ENCODE measurements around the gene CDK8. TPM values are rescaled to one million over a fixed set of nuclear protein-coding genes. Genes with fewer than 3 reads are reported as not detected.

The CDK8 gene
- total RNA-seq, 2 donors from 2014 or later: 9.1 to 11.3 TPM

DNA sequence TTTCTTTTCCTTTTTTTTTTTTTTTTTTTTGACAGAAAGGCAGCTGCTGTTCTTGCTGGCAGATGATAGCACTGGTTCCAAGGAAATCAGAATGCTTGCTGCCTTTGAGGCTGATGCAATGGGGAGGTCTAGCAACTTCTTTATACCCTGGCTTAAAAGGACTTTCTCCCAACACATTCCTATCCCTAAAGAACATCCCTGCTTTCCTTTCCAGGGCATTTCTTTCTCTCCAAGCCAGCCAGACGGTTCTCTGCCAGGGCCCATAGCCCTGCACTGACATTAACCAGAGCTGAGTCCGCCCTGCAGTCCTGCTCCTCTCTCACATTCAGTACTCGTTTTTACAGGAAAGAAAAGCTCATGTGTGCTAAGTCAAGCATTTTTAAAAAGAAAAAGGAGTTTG, 169.7 kb downstream of the CDK8 start:
- H3K4me1 Mint-ChIP-seq: no peaks in the 10 kb centered on the region
- ATAC-seq (no peak), DNase-seq (no peak)
- H3K27ac Mint-ChIP-seq: peak overlapping the region; percentile 41
- no peaks in the 10 kb centered on the region for H3K36me3 Mint-ChIP-seq (ENCODE audit: low read depth)
- peaks cover 26% of the 10 kb centered on the region for H3K27me3 Mint-ChIP-seq
- H3K4me3 Mint-ChIP-seq: no peak overlapping the region
- no peaks in the 10 kb centered on the region for H3K9me3 ChIP-seq (ENCODE audit: control insufficient read depth, low read length, poor library complexity, severe bottlenecking)

DNA sequence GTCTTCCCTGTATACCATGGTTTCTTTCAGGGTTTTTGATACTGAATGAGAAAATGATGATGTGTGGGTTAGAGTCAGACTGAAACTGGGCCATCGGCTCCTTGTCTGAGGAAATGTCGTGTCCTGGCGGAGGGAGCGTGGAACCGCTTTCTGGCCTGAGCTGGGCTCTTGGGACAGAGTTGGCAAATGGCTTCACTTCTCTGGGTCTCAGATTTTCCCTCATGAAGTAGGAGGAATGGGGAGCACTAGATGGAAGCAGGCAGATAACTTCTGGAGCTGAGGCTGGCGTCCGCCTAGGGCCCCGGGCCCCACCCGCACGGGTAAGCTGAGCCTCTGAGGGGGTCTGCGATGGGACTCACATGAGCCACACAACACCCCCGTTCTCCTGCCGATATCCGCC, 170.3 kb downstream of the CDK8 start:
- no peak overlapping the region for H3K27ac Mint-ChIP-seq
- H3K4me1 Mint-ChIP-seq: no peaks in the 10 kb centered on the region
- peaks cover 26% of the 10 kb centered on the region for H3K27me3 Mint-ChIP-seq
- DNase-seq (no peak), ATAC-seq (no peak)
- no peaks in the 10 kb centered on the region for H3K9me3 ChIP-seq (ENCODE audit: control insufficient read depth, low read length, poor library complexity, severe bottlenecking)
- H3K4me3 Mint-ChIP-seq: no peak overlapping the region
- H3K36me3 Mint-ChIP-seq (ENCODE audit: low read depth): no peaks in the 10 kb centered on the region

DNA sequence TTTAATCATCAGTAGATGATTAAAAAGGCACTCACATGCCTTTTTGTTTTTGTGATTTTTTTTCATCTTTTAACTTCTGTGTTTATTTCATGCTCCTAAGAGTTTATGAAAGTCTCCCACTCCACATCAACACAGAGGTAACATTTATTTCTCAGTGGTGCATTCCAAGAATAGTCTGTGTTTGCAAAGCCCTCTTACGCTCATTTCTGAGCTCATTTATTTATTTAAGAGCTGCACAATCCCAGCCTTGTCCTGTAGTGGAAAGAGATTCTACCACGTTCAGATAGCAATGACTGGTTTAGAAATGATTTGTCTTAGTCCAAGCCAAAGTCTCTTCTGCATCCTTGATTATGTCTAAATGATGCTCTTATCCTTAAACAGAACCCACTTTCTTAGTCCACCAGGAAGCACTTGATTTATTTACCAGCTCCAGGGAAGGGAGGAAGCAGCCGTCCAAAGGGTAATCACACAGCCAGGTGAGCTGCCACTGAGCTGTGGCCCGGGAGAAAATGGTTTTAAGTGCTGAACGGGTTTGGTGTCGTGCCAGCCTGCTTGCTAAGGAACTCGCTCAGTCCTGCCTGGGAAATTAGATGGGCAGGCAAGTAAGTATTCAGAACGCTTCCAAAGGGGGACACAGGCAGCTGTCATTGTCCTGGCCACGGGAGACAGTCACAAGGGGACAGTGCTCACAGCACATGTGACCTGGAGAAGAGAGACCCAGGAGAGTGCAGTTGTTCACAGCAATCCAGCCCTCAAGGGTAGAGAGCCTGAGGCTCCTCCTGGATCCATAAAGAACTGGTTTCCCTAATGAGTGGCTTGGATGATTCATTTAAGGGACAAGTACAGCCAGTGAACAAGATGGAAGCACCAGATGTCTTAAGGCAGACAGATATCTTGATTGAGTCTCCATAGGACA, 171.8 kb downstream of the CDK8 start:
- Mint-ChIP-seq H3K4me3 (no peak overlapping the region), H3K4me1 (no peaks in the 10 kb centered on the region), H3K36me3 (ENCODE audit: low read depth) (peaks cover 4% of the 10 kb centered on the region), H3K27ac (no peak overlapping the region), H3K27me3 (peaks cover 26% of the 10 kb centered on the region)
- no peaks in the 10 kb centered on the region for H3K9me3 ChIP-seq (ENCODE audit: control insufficient read depth, low read length, poor library complexity, severe bottlenecking)
- DNase-seq (no peak), ATAC-seq (no peak)

DNA sequence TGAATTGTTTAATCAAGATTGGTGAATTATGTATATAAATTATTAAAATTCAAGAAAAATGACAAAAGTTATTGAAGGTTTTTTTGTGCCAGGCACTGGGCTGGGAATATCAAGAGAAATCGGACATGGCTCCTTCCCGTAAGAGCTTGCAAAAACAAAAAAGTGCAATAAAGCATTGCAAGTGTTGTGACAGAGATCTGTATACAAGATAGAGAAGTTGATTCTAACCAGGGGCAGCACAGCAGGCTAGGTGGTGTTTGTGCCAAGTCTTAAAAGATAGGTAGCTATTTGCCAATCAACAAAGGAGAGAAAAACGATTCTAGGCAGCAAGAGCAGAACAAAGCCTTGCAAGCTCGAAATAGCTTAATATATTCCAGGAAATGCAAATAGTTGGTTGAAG, 179.8 kb downstream of the CDK8 start:
- no peak for DNase-seq
- no peaks in the 10 kb centered on the region for H3K4me1 Mint-ChIP-seq
- no peak for ATAC-seq
- H3K27me3 Mint-ChIP-seq: peaks cover 4% of the 10 kb centered on the region
- peaks cover 7% of the 10 kb centered on the region for H3K9me3 ChIP-seq (ENCODE audit: control insufficient read depth, low read length, poor library complexity, severe bottlenecking)
- H3K36me3 Mint-ChIP-seq (ENCODE audit: low read depth): peaks cover 4% of the 10 kb centered on the region
- no peak overlapping the region for H3K4me3 Mint-ChIP-seq
- no peak overlapping the region for H3K27ac Mint-ChIP-seq

DNA sequence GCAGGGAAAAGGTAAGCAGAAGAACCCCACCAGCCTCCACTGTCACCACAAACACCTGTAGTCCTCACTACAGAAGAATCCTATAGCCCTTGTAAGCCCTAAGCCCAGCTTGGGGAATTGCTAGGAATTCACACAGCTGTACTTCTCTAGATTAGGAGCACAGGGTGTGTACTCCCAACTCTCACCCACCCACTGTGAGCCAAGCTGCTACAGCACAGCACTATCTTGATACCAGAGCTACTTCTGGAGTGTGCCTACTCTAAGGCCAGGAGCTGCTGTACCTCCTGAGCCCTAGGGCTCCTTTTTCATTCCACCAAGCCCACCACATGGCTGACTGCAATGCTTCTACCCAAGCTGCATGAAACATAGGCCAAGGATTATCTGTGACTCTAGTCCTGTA, 181.2 kb downstream of the CDK8 start:
- no peak for DNase-seq
- ATAC-seq: no peak
- H3K27ac Mint-ChIP-seq: no peak overlapping the region
- no peak overlapping the region for H3K4me3 Mint-ChIP-seq
- H3K4me1 Mint-ChIP-seq: no peaks in the 10 kb centered on the region
- no peaks in the 10 kb centered on the region for H3K36me3 Mint-ChIP-seq (ENCODE audit: low read depth)
- peaks cover 7% of the 10 kb centered on the region for H3K9me3 ChIP-seq (ENCODE audit: control insufficient read depth, low read length, poor library complexity, severe bottlenecking)
- peaks cover 4% of the 10 kb centered on the region for H3K27me3 Mint-ChIP-seq

DNA sequence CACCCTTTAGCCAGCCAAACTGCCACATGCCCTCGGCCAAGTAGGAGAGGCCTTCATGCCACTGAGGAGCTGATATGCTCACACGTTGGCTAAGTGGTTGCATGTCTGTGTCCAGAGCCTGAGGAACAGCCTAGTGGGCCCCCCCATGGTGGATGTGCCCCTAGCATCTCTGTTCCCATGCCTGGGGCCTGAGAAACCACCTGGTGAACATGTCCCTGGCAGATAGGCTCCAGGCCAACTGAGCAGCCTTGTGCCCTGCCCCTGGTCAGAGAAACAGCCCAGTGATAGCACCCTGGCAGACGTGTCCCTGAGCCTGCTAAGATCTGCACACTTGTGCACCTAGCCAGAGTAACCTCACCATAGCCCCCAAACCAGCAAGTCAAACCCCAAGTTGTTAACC, 181.7 kb downstream of the CDK8 start:
- H3K4me3 Mint-ChIP-seq: no peak overlapping the region
- H3K4me1 Mint-ChIP-seq: no peaks in the 10 kb centered on the region
- H3K27me3 Mint-ChIP-seq: peaks cover 4% of the 10 kb centered on the region
- H3K9me3 ChIP-seq (ENCODE audit: control insufficient read depth, low read length, poor library complexity, severe bottlenecking): peaks cover 7% of the 10 kb centered on the region
- ATAC-seq (no peak), DNase-seq (no peak)
- H3K27ac Mint-ChIP-seq: no peak overlapping the region
- no peaks in the 10 kb centered on the region for H3K36me3 Mint-ChIP-seq (ENCODE audit: low read depth)

DNA sequence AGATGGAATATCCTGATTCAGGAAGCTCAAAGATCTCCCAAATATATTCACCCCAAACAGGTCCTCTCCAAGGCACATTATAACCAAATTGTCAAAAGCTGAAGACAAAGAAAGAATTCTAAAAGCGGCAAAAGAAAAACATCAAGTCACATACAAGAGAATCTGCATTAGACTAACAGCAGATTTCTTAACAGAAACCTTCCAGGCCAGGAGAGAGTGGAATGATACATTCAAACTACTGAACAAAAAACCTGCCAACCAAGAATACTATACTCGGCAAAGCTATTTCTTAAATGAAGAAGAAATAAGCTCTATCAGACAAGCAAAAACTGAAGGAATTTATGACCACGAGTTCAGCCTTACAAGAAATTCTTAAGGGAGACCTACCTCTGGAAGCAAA, 183.0 kb downstream of the CDK8 start:
- peaks cover 7% of the 10 kb centered on the region for H3K9me3 ChIP-seq (ENCODE audit: control insufficient read depth, low read length, poor library complexity, severe bottlenecking)
- no peaks in the 10 kb centered on the region for H3K36me3 Mint-ChIP-seq (ENCODE audit: low read depth)
- no peak overlapping the region for H3K4me3 Mint-ChIP-seq
- no peak overlapping the region for H3K27ac Mint-ChIP-seq
- no peaks in the 10 kb centered on the region for H3K4me1 Mint-ChIP-seq
- H3K27me3 Mint-ChIP-seq: peaks cover under 1% of the 10 kb centered on the region
- DNase-seq (no peak), ATAC-seq (no peak)

DNA sequence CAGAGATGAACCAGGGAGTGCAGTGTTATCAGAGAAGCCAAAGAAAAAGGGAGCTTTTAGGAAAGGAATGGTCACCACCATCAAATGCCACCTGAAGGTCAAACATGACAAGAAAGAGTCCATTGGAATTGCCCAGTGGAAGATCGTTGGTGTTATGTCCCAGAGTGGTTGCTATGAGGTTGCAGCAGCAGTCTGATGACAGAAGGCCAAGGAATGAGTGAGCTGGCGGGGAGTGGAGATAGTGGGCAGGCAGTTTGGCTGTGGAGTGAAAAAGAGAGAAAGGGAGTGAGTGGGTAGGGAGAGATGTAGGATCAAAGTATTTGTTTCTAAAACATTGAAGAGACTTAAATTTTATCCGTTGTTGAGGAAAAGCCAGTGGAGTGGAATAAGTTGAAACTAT, 186.2 kb downstream of the CDK8 start:
- ATAC-seq: no peak
- Mint-ChIP-seq H3K27me3 (peaks cover 8% of the 10 kb centered on the region), H3K4me3 (no peak overlapping the region), H3K27ac (no peak overlapping the region), H3K36me3 (ENCODE audit: low read depth) (no peaks in the 10 kb centered on the region), H3K4me1 (no peaks in the 10 kb centered on the region)
- H3K9me3 ChIP-seq (ENCODE audit: control insufficient read depth, low read length, poor library complexity, severe bottlenecking): peaks cover 7% of the 10 kb centered on the region
- DNase-seq: no peak

DNA sequence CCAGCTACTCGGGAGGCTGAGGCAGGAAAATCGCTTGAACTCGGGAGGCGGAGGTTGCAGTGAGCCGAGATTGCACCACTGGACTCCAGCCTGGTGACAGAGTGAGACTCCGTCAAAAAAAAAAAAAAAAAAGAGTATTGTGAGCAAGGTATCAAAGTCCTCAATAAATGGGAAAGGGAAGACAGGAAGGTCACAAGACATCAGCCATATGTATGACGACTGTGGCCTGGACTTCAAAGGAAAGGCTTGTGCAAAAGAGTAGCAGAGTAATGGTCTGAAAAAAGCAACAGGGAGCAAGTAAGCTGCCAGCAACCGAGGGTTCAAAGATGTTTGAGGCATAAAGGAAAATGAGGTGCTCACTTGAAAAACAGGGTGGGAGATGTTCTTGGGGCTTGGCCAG, 187.5 kb downstream of the CDK8 start:
- peaks cover 3% of the 10 kb centered on the region for H3K9me3 ChIP-seq (ENCODE audit: control insufficient read depth, low read length, poor library complexity, severe bottlenecking)
- Mint-ChIP-seq H3K27me3 (peaks cover 16% of the 10 kb centered on the region), H3K4me1 (no peaks in the 10 kb centered on the region), H3K27ac (no peak overlapping the region), H3K4me3 (no peak overlapping the region), H3K36me3 (ENCODE audit: low read depth) (no peaks in the 10 kb centered on the region)
- ATAC-seq: no peak
- DNase-seq: no peak

DNA sequence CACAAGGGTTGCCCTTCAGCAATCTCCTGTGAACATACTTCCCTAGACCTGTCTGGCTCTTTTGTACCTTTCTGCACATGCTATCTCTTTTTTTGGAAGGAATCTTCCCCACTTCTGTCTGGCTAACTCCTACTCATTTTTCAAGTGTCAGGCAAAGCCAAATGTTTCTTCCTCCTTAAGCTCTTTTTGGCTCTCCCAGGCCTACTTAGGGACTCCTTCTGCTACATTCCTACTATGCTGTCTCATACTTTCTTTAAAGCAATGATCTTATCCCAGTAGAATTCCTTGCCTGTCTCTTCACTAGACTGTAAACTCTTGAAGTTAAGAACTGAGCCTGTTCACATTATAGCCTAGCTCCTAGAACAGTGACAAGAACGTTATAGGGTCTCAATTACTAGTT, 188.6 kb downstream of the CDK8 start:
- no peaks in the 10 kb centered on the region for H3K36me3 Mint-ChIP-seq (ENCODE audit: low read depth)
- H3K9me3 ChIP-seq (ENCODE audit: control insufficient read depth, low read length, poor library complexity, severe bottlenecking): no peaks in the 10 kb centered on the region
- peaks cover 22% of the 10 kb centered on the region for H3K27me3 Mint-ChIP-seq
- DNase-seq (no peak), ATAC-seq (no peak)
- no peak overlapping the region for H3K4me3 Mint-ChIP-seq
- H3K27ac Mint-ChIP-seq: no peak overlapping the region
- H3K4me1 Mint-ChIP-seq: no peaks in the 10 kb centered on the region

DNA sequence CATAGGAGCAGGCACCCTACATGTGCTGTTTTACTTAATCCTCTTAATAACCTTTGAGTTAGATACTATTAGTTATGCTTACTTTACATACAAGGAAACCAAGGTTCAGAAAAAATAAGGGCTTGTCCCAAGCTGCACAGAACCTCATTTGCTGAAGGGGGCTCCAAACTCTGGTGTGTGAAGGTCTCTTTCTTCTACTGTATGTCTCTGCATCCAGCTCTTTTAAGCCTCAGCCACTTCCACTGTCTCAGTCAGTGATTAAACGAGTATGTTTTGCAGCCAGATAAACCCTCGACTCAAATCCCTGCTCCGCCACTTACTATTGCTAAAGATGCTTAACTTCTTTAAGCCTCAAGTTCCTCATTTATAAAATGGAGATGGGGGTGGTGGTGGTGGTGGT, 191.2 kb downstream of the CDK8 start:
- Mint-ChIP-seq H3K36me3 (ENCODE audit: low read depth) (no peaks in the 10 kb centered on the region), H3K4me1 (no peaks in the 10 kb centered on the region), H3K27me3 (peaks cover 35% of the 10 kb centered on the region), H3K4me3 (no peak overlapping the region), H3K27ac (no peak overlapping the region)
- H3K9me3 ChIP-seq (ENCODE audit: control insufficient read depth, low read length, poor library complexity, severe bottlenecking): no peaks in the 10 kb centered on the region
- ATAC-seq (no peak), DNase-seq (no peak)

DNA sequence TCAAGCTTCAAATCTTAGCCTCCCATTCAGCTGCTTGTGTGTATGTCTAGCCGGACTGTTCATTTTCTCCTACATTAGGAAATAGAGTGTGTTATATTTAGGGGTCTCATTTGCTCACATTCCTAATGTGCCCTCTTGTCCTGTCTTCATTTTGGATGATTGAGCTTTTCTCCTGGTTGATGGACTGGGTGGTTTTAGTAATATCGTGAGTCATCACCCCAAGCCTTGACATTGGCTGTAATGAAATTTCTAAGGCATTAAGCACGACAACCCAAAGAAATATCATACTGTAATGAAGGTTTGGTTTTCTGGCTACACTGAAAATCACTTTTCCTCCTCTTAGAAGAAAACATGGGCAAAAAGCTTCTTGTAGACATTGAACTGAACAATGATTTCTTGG, 192.8 kb downstream of the CDK8 start:
- DNase-seq: no peak
- no peak for ATAC-seq
- no peak overlapping the region for H3K4me3 Mint-ChIP-seq

DNA sequence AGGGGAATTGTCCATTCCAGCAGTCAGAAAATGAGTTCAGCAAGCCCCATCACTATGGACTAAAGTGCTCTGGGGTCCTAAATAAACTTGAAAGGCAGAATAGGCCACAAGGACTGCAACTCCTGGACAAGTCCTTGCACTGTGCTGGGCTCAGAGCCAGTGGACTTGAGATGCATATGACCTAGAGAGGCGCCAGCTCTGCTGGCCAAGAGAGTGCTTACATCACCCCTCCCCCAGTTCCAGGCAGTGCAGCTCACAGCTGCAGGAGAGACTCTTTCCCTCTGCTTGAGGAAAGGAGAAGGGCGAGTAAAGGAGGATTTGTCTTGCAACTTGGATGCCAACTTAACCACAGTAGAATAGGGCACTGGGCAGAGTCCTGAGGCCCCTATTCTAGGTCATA, 194.1 kb downstream of the CDK8 start:
- DNase-seq (no peak), ATAC-seq (no peak)
- H3K27ac Mint-ChIP-seq: no peak overlapping the region
- H3K4me1 Mint-ChIP-seq: no peaks in the 10 kb centered on the region
- H3K27me3 Mint-ChIP-seq: peaks cover 36% of the 10 kb centered on the region
- no peaks in the 10 kb centered on the region for H3K36me3 Mint-ChIP-seq (ENCODE audit: low read depth)
- H3K4me3 Mint-ChIP-seq: no peak overlapping the region
- H3K9me3 ChIP-seq (ENCODE audit: control insufficient read depth, low read length, poor library complexity, severe bottlenecking): no peaks in the 10 kb centered on the region

More for the DNA sequence above, 192.8 kb downstream of the CDK8 start:
- Mint-ChIP-seq H3K4me1 (no peaks in the 10 kb centered on the region), H3K27me3 (peaks cover 36% of the 10 kb centered on the region), H3K36me3 (ENCODE audit: low read depth) (no peaks in the 10 kb centered on the region), H3K27ac (no peak overlapping the region)
- no peaks in the 10 kb centered on the region for H3K9me3 ChIP-seq (ENCODE audit: control insufficient read depth, low read length, poor library complexity, severe bottlenecking)
